ENCODE results near the gene NELL1. TPM values are rescaled to one million over a fixed set of nuclear protein-coding genes. Genes with fewer than 3 reads are reported as not detected.

The NELL1 gene
- total RNA-seq, 1 experiment from 2014 or later: not detected

- ChIA-PET CTCF (no interaction called here), POLR2A (no interaction called here)
- no TSS peak for BruUV-seq (replicated peaks)
- intact Hi-C loops (cut with micrococcal nuclease; ENCODE audit: unreplicated experiment): no loop called here
- Mint-ChIP-seq H3K4me1 (ENCODE audit: low read depth, unreplicated experiment) (no peaks in the 10 kb centered on the region), H3K27ac (ENCODE audit: unreplicated experiment) (no peak overlapping the region), H3K4me3 (ENCODE audit: unreplicated experiment) (no peak overlapping the region), H3K36me3 (ENCODE audit: insufficient read depth, unreplicated experiment) (no peaks in the 10 kb centered on the region), H3K9me3 (ENCODE audit: unreplicated experiment) (no peaks in the 10 kb centered on the region), H3K27me3 (ENCODE audit: insufficient read depth, unreplicated experiment) (no peaks in the 10 kb centered on the region)
- H3K4me3 ChIP-seq (ENCODE audit: low read depth, low read length): no peak overlapping the region
- H3K36me3 ChIP-seq (ENCODE audit: control insufficient read depth, insufficient read depth, low read length): no peaks in the 10 kb centered on the region
- H3K4me1 ChIP-seq: no peaks in the 10 kb centered on the region
- no peak for TF ChIP-seq CTCF (IDR thresholded peaks at IDR 0.05; ENCODE audit: insufficient read depth in 1 of 2, low read depth in 1 of 2, low read length in 1 of 2, severe bottlenecking in 1 of 2, unreplicated experiment in 1 of 2)
- no peaks in the 10 kb centered on the region for H3K9me3 ChIP-seq
- no peaks in the 10 kb centered on the region for H3K27me3 ChIP-seq (replicated peaks; ENCODE audit: control insufficient read depth, insufficient read depth, low read length)
- no peak for DNase-seq
Observed at GRCh38 chr11:21374376-21374775, 705.0 kb downstream of the NELL1 start.

GRCh38 chr11:21385669-21386440 is 716.5 kb downstream of the NELL1 start:
- Mint-ChIP-seq H3K36me3 (ENCODE audit: insufficient read depth, unreplicated experiment) (no peaks in the 10 kb centered on the region), H3K27me3 (ENCODE audit: insufficient read depth, unreplicated experiment) (peaks cover 2% of the 10 kb centered on the region), H3K9me3 (ENCODE audit: unreplicated experiment) (no peaks in the 10 kb centered on the region), H3K4me1 (ENCODE audit: low read depth, unreplicated experiment) (no peaks in the 10 kb centered on the region), H3K4me3 (ENCODE audit: unreplicated experiment) (no peak overlapping the region), H3K27ac (ENCODE audit: unreplicated experiment) (no peak overlapping the region)
- no peaks in the 10 kb centered on the region for H3K9me3 ChIP-seq
- ChIA-PET CTCF (no interaction called here), POLR2A (no interaction called here)
- BruUV-seq (replicated peaks): no TSS peak
- no peaks in the 10 kb centered on the region for H3K27me3 ChIP-seq (replicated peaks; ENCODE audit: control insufficient read depth, insufficient read depth, low read length)
- H3K4me3 ChIP-seq (ENCODE audit: low read depth, low read length): no peak overlapping the region
- H3K4me1 ChIP-seq: no peaks in the 10 kb centered on the region
- H3K36me3 ChIP-seq (ENCODE audit: control insufficient read depth, insufficient read depth, low read length): no peaks in the 10 kb centered on the region
- TF ChIP-seq CTCF (IDR thresholded peaks at IDR 0.05; ENCODE audit: insufficient read depth in 1 of 2, low read depth in 1 of 2, low read length in 1 of 2, severe bottlenecking in 1 of 2, unreplicated experiment in 1 of 2): no peak
- no peak for DNase-seq
- intact Hi-C loops (cut with micrococcal nuclease; ENCODE audit: unreplicated experiment): no loop called here

- H3K4me1 Mint-ChIP-seq (ENCODE audit: low read depth, unreplicated experiment): no peaks in the 10 kb centered on the region
- intact Hi-C loops (cut with micrococcal nuclease; ENCODE audit: unreplicated experiment): no loop called here
- no peaks in the 10 kb centered on the region for H3K36me3 Mint-ChIP-seq (ENCODE audit: insufficient read depth, unreplicated experiment)
- Histone ChIP-seq H3K4me3 (ENCODE audit: low read depth, low read length) (no peak overlapping the region), H3K36me3 (ENCODE audit: control insufficient read depth, insufficient read depth, low read length) (no peaks in the 10 kb centered on the region), H3K4me1 (no peaks in the 10 kb centered on the region), H3K9me3 (no peaks in the 10 kb centered on the region), H3K27me3 (replicated peaks; ENCODE audit: control insufficient read depth, insufficient read depth, low read length) (no peaks in the 10 kb centered on the region)
- H3K4me3 Mint-ChIP-seq (ENCODE audit: unreplicated experiment): no peak overlapping the region
- no peak for TF ChIP-seq CTCF (IDR thresholded peaks at IDR 0.05; ENCODE audit: insufficient read depth in 1 of 2, low read depth in 1 of 2, low read length in 1 of 2, severe bottlenecking in 1 of 2, unreplicated experiment in 1 of 2)
- ChIA-PET POLR2A (no interaction called here), CTCF (no interaction called here)
- no peaks in the 10 kb centered on the region for H3K9me3 Mint-ChIP-seq (ENCODE audit: unreplicated experiment)
- BruUV-seq (replicated peaks): no TSS peak
- DNase-seq: no peak
- no peak overlapping the region for H3K27ac Mint-ChIP-seq (ENCODE audit: unreplicated experiment)
- H3K27me3 Mint-ChIP-seq (ENCODE audit: insufficient read depth, unreplicated experiment): peaks cover 4% of the 10 kb centered on the region
Observed at GRCh38 chr11:21390430-21390829, 721.0 kb downstream of the NELL1 start.

Measured in Caco-2 (cell line).